NCI-H460 (cell line): ENCODE measurements around the gene SIL1. TPM values are rescaled to one million over a fixed set of nuclear protein-coding genes. Genes with fewer than 3 reads are reported as not detected.
"Not testable (repeated sequence)": the region's sequence is repeated elsewhere in the genome, so short reads cannot be mapped to it uniquely, and the experiment has no call there.

Experiments
- DNase-seq: peaks from one replicate; pipeline ENCODE4 v3.0.0-alpha.2; 2016; ENCODE audit warnings: low read depth; ENCODE audit errors: extremely low read depth
- total RNA-seq: library from RNA; depleted of rRNA; stranded (reverse); fragments of >200 nt; shearing (Covaris generic); gene quantifications from 2 replicates; pipeline ENCODE4 v1.2.3, GENCODE V29; 2014

SIL1 gene
- total RNA-seq, 1 experiment from 2014 or later: 54.9 TPM

DNA sequence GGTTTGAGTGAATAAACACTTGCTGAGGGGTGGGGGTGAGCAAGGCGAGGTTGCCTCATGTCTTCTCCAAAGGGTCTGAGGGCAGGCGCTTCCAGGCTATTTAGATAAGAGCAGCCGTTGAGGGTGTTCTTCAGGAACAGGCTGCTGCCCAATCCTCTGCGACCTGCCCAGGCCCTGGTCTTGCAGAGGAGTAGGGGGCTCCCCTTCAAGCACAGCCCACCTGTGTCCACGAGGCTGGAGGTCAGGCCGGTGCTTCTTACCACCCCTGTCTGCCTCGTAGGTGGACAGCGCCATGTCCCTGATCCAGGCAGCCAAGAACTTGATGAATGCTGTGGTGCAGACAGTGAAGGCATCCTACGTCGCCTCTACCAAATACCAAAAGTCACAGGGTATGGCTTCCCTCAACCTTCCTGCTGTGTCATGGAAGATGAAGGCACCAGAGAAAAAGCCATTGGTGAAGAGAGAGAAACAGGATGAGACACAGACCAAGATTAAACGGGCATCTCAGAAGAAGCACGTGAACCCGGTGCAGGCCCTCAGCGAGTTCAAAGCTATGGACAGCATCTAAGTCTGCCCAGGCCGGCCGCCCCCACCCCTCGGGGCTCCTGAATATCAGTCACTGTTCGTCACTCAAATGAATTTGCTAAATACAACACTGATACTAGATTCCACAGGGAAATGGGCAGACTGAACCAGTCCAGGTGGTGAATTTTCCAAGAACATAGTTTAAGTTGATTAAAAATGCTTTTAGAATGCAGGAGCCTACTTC lies 264.5 kb downstream of the SIL1 start:
- no peak for DNase-seq

DNA sequence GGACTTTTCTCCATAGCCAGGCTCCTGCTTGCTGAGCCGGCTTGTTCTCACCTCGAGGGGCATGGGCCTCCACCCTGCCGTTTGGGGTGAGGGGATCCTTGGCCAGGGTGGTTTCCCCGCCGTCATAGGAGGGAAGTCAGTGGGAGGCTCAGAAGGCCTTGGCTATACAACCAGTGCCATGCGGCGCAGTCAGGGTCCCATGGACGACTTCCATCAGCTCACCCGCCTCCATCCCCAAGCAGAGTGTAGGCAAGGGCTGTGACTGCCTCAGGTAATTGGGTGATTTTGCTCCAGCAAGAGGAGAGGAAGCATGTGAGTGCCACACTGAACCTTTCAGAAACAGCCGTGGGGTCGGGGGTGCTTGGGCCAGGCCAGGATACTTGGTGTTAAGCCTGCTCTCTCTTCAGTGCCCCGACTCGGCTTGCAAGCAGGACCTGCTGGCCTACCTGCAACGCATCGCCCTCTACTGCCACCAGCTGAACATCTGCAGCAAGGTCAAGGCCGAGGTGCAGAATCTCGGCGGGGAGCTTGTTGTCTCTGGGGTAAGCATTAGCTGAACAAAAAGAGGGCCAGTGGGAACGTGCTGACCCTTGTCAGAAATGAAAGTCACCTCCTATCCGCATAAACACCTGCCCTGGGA lies 265.9 kb downstream of the SIL1 start:
- no peak for DNase-seq

GRCh38 chr5:138930371-138931097 lies 267.6 kb downstream of the SIL1 start:
- no peak for DNase-seq

- DNase-seq: no peak
Measured at GRCh38 chr5:138929571-138929955, 268.6 kb downstream of the SIL1 start.

- no peak for DNase-seq
Measured at GRCh38 chr5:138927979-138928378, 270.2 kb downstream of the SIL1 start.

GRCh38 chr5:138927544-138927943 lies 270.6 kb downstream of the SIL1 start:
- DNase-seq: no peak

DNA sequence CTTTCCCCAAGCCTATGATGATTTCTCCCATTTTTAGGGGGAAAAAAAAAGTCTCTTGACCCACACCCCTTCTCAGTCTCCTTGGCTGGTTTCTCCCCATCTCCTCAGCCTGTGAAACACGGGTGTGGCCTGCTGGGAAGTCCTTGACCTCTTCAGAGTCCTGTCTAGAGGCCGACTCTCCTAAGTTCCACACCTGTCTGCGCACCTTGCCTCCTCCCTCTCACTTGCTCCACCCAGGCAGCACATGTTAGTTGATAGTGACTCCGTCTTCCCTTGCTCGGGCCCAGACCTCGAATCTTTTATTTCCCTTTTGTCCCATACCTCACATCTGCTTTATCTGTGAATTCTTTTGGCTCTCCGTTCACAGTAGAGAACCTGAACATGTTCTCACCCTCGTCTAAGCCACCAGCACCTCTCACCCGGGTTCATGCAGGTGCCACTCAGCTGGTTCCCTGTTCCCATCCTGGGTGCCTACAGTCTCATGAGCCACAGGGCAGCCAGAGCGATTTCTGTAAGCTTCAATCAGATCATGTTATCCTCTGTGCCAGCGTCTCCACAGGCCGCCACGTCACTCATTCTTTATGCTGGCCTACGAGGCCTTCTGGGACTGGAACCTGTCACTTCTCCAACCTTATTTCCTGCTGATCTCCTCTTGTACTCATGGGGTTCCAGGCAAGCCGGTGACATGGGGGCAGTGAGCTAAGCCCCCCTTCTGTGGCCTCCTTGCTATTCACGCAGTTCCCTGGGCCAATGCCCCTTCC lies 271.3 kb downstream of the SIL1 start:
- DNase-seq: no peak

DNA sequence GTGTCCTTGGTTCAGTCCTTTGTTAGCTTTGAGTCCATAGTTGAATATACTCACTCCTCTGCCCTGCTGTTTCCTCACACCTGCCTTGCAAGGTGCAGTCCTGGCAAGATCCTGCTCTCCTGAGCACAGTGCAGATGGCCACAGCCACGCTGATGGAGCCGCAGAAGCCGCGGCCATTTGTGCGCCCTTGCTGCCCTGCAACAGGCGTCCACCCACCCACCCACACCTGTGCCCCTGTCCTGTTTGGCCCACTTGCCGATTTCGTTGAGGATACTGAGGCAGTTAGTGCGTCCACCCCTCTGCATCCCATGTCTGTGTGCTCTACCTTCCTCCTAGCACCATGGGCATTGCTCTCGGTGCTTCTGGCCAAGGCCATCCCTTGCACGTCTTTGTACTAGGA lies 271.9 kb downstream of the SIL1 start:
- DNase-seq: no peak

GRCh38 chr5:138925090-138925635 lies 273.0 kb downstream of the SIL1 start:
- DNase-seq: no peak

GRCh38 chr5:138922494-138922893 lies 275.7 kb downstream of the SIL1 start:
- DNase-seq: no peak

- DNase-seq: not testable (repeated sequence)
Measured at GRCh38 chr5:138921362-138921761, 276.8 kb downstream of the SIL1 start.

DNA sequence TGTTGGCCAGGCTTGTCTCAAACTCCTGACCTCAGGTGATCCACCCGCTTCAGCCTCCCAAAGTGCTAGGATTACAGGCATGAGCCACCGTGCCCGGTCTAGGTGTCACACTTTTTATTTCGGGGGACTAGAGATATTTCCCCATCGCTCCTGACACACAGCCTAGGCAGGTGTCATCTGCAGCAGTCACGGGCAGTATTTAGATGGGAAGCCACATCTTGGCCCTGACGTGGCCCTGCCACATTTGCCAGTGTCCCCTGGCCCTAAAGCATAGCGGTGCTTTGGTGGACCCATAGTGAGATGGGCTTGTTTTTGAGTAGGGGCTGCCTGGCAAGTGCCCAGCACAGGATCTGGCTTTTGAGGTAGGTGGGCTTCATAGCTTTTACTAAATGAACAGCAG lies 278.0 kb downstream of the SIL1 start:
- DNase-seq: no peak

- DNase-seq: no peak
Measured at GRCh38 chr5:138918686-138919085, 279.5 kb downstream of the SIL1 start.

DNA sequence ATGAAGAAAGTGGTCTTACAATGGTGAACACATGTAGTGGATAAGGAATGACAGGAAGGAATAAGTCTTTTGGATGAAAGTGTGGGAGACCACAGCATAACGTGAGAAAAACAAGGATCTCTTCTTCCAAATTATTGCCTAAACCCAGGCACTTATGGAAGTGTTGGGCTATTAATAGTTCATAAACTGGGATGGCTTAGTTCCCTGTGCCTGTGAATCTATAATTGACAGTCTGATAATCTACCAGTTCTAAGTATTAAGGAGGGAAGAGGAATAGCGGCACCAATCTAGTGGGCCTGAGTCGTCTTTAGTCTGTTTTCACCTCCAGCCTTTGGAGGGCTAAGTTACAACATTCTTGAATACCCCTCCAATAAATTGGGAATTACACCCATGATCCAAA lies 283.8 kb downstream of the SIL1 start:
- DNase-seq: no peak

DNA sequence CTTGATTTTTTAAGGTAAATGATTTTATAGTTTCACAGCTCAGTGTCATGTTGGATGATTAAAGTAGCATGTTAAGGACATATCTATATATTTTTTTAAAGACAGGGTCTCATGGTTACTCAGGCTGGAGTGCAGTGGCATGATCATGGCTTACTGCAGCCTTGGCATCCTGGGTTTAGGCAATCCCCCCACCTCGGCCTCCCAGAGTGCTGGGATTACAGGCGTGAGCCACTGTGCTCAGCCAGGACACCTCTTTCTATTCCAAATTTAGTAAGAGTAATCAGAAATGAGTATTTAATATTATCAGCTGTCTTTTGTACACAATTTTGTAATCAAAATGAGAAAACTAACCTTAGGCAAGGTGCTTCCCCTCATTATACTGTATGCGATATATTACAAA lies 284.4 kb downstream of the SIL1 start:
- DNase-seq: no peak

GRCh38 chr5:138912093-138912492 lies 286.1 kb downstream of the SIL1 start:
- no peak for DNase-seq

DNA sequence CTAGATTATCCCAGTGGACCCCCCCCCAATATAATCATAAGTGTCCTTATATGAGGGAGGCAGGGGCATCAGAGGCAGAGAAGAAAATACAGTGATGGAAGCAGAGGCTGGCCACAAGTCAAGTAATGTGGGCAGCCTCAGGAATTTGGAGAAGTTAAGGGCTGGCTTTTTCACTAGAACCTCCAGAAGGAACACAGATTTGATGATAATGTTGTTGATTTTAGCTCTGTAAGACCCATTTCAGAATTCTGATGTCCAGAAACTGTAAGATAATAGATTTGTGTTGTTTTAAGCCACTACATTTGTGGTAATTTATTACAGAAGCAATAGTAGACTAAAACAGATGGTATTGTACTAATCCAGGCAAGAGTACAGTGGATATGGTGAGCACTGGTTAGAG lies 286.7 kb downstream of the SIL1 start:
- no peak for DNase-seq

GRCh38 chr5:138910546-138911185 lies 287.5 kb downstream of the SIL1 start:
- no peak for DNase-seq

- DNase-seq: no peak
Measured at GRCh38 chr5:138909734-138910133, 288.4 kb downstream of the SIL1 start.

DNA sequence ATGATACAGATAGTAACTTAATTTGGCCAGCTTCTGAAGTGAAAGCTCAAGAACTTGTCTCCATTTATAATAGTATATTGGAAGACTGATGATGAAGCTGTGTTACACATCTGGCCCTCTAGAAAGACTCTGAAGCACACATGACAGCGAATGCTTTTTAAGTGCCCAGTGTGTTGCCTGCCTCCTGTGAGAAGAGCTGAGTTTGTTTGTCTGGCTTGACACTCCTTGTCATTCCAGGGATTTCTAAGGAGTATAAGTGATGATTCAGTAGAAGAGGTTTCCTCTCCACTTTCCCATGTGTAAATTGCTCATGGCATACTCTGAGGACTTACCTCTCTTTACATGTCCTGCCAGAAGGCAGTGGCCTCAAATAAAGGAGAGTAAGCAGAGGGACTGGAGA lies 292.6 kb downstream of the SIL1 start:
- no peak for DNase-seq
